Hepatocyte (in vitro differentiated cells): ENCODE measurements around the gene MAPK1. TPM values are rescaled to one million over a fixed set of nuclear protein-coding genes. Genes with fewer than 3 reads are reported as not detected.
"Not testable (repeated sequence)": the region's sequence is repeated elsewhere in the genome, so short reads cannot be mapped to it uniquely, and the experiment has no call there.

Source experiments
- DNase-seq: peaks from one replicate; pipeline ENCODE4 v3.0.0-alpha.2; 2016; ENCODE audit warnings: low spot score
- H2AFZ ChIP-seq: fragments of 200-600 bp; sonication (generic); 2 replicates; pipeline ENCODE4 v1.6.0; 2016; ENCODE audit warnings: antibody characterized with exemption, mild to moderate bottlenecking
- H3K27ac ChIP-seq: fragments of 200-600 bp; sonication (generic); 2 replicates; pipeline ENCODE4 v1.5.1; 2016; ENCODE audit warnings: mild to moderate bottlenecking
- H3K27me3 ChIP-seq: fragments of 200-600 bp; sonication (generic); 2 replicates; pipeline ENCODE4 v1.6.1; 2016
- H3K36me3 ChIP-seq: fragments of 200-600 bp; sonication (generic); replicated peaks from 2 replicates; pipeline ENCODE4 v1.5.1; 2016; ENCODE audit warnings: low read depth; ENCODE audit not compliant: insufficient read depth
- H3K4me1 ChIP-seq: fragments of 200-600 bp; sonication (generic); 2 replicates; pipeline ENCODE4 v1.5.1; 2016; ENCODE audit warnings: mild to moderate bottlenecking, moderate library complexity; ENCODE audit not compliant: insufficient read depth
- H3K4me2 ChIP-seq: fragments of 200-600 bp; sonication (generic); 2 replicates; pipeline ENCODE4 v1.6.0; 2016
- H3K4me3 ChIP-seq: fragments of 200-600 bp; sonication (generic); 2 replicates; pipeline ENCODE4 v1.5.1; 2016; ENCODE audit warnings: mild to moderate bottlenecking
- H3K79me2 ChIP-seq: fragments of 200-600 bp; sonication (generic); 2 replicates; pipeline ENCODE4 v1.6.0; 2017; ENCODE audit warnings: mild to moderate bottlenecking
- H3K9me2 ChIP-seq: fragments of 200-600 bp; sonication (generic); replicated peaks from 2 replicates; pipeline ENCODE4 v1.6.0; 2017; ENCODE audit warnings: mild to moderate bottlenecking; ENCODE audit not compliant: insufficient read depth
- H3K9me3 ChIP-seq: fragments of 200-600 bp; sonication (generic); 2 replicates; pipeline ENCODE4 v1.5.1; 2016; ENCODE audit warnings: low read depth, mild to moderate bottlenecking
- H4K20me1 ChIP-seq: fragments of 200-600 bp; sonication (generic); 2 replicates; pipeline ENCODE4 v1.6.0; 2016; ENCODE audit warnings: mild to moderate bottlenecking; ENCODE audit not compliant: insufficient read depth, poor library complexity, severe bottlenecking
- CTCF ChIP-seq: fragments of 200-600 bp; sonication (generic); IDR thresholded peaks from 2 replicates; pipeline ENCODE4 v1.5.1; 2016; ENCODE audit warnings: antibody characterized with exemption, mild to moderate bottlenecking; ENCODE audit not compliant: poor library complexity
- EZH2 ChIP-seq: fragments of 200-600 bp; sonication (generic); IDR thresholded peaks from 2 replicates; pipeline ENCODE4 v1.6.1; 2016; ENCODE audit warnings: antibody characterized with exemption, mild to moderate bottlenecking, borderline replicate concordance
- EZH2phosphoT487 ChIP-seq: fragments of 200-600 bp; sonication (generic); IDR thresholded peaks from one replicate; pipeline ENCODE4 v1.6.1; 2018; ENCODE audit warnings: antibody characterized with exemption, mild to moderate bottlenecking, low read depth, moderate library complexity; ENCODE audit not compliant: unreplicated experiment, severe bottlenecking
- WGBS: methylation state at CpG from one replicate; pipeline ENCODE4 v1.1.6; 2016; ENCODE audit warnings: low lambda C conversion rate; ENCODE audit errors: missing lambda C conversion rate; 5-methylcytosine and 5-hydroxymethylcytosine counted together
- polyA plus RNA-seq: library from polyadenylated mRNA; unstranded; fragments of >200 nt; fragmentation: Nextera tagmentation; extraction: Ambion mirVana; gene quantifications from 2 replicates; pipeline ENCODE4 v1.2.1, GENCODE V29; 2016
- total RNA-seq: library from RNA; depleted of rRNA; stranded (reverse); fragments of >200 nt; gene quantifications from 2 replicates; pipeline ENCODE4 v1.2.3, GENCODE V29; 2014

Gene MAPK1
- total and polyA plus RNA-seq, 2 experiments from 2014 or later: 52.2 to 74.5 TPM

GRCh38 chr22:21849489-21849888 is 18.0 kb downstream of the MAPK1 start:
- DNase-seq: no peak
- H3K27me3 ChIP-seq: no peaks in the 10 kb centered on the region
- H3K9me3 ChIP-seq: no peaks in the 10 kb centered on the region
- peaks cover 80% of the 10 kb centered on the region for H4K20me1 ChIP-seq
- no peak overlapping the region for H3K27ac ChIP-seq
- H3K4me3 ChIP-seq: no peak overlapping the region
- H3K4me1 ChIP-seq: no peaks in the 10 kb centered on the region
- peaks cover 100% of the 10 kb centered on the region for H3K79me2 ChIP-seq
- no peak overlapping the region for H2AFZ ChIP-seq
- no peaks in the 10 kb centered on the region for H3K36me3 ChIP-seq
- H3K4me2 ChIP-seq: no peak overlapping the region
- H3K9me2 ChIP-seq: no peaks in the 10 kb centered on the region
- no peak for TF ChIP-seq EZH2
- no peak for TF ChIP-seq EZH2phosphoT487
- TF ChIP-seq CTCF: no peak
- WGBS: 85% methylated on average over 1 of the region's 1 CpG

- not testable (repeated sequence) for H3K4me3 ChIP-seq, H3K9me2 ChIP-seq, H3K27me3 ChIP-seq, H2AFZ ChIP-seq, H3K9me3 ChIP-seq, H3K4me1 ChIP-seq, H3K4me2 ChIP-seq, H3K27ac ChIP-seq, H3K36me3 ChIP-seq, DNase-seq
- Histone ChIP-seq H3K79me2 (peaks cover 100% of the 10 kb centered on the region), H4K20me1 (peaks cover 79% of the 10 kb centered on the region)
- 77% methylated on average over 5 of the region's 5 CpGs for WGBS
Measured at GRCh38 chr22:21848057-21848456, 19.4 kb downstream of the MAPK1 start.

- 93% methylated on average over 1 of the region's 1 CpG for WGBS
- peaks cover 69% of the 10 kb centered on the region for H4K20me1 ChIP-seq
Measured at GRCh38 chr22:21845558-21846453, 21.6 kb downstream of the MAPK1 start.

More at GRCh38 chr22:21845558-21846453, 21.6 kb downstream of the MAPK1 start:
- Histone ChIP-seq H3K36me3 (no peaks in the 10 kb centered on the region), H3K4me2 (no peak overlapping the region), H3K27me3 (no peaks in the 10 kb centered on the region), H3K4me1 (no peaks in the 10 kb centered on the region), H3K27ac (no peak overlapping the region), H3K79me2 (peaks cover 100% of the 10 kb centered on the region), H2AFZ (no peak overlapping the region), H3K4me3 (no peak overlapping the region), H3K9me2 (no peaks in the 10 kb centered on the region), H3K9me3 (no peaks in the 10 kb centered on the region)
- no peak for TF ChIP-seq EZH2phosphoT487
- TF ChIP-seq CTCF: no peak
- TF ChIP-seq EZH2: no peak
- DNase-seq: no peak
